Renal cortical epithelial cell (primary cell): ENCODE data around the gene S100A16. TPM values are rescaled to one million over a fixed set of nuclear protein-coding genes. Genes with fewer than 3 reads are reported as not detected.
"Not testable (repeated sequence)": the region's sequence is repeated elsewhere in the genome, so short reads cannot be mapped to it uniquely, and the experiment has no call there.

ENCODE experiments used
- DNase-seq: peaks from one replicate; pipeline ENCODE4 v3.0.0-alpha.2; 2011; ENCODE audit warnings: low read depth
- total RNA-seq: library from RNA; depleted of rRNA; stranded (reverse); fragments of >200 nt; gene quantifications from 2 replicates; pipeline ENCODE4 v1.2.3, GENCODE V29; 2014

S100A16 gene
- total RNA-seq, 1 donor from 2014 or later: 406 TPM

DNA sequence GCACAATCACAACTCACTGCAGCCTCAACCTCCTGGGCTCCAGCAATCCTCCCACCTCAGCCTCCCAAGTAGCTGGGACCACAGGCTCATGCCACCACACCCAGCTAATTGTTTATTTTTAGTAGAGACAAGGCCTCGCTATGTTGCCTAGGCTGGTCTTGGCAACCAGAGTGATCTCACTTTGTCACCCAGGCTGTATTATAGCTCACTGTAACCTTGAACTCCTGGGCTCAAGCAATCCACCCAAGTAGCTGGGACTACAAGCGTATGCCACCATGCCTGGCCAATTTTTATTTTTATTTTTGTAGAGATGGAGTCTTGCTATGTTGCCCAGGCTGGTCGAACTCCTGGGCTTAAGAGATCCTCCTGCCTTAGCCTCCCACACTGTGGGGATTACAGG, 50.9 kb downstream of the S100A16 start:
- DNase-seq: not testable (repeated sequence)

DNA sequence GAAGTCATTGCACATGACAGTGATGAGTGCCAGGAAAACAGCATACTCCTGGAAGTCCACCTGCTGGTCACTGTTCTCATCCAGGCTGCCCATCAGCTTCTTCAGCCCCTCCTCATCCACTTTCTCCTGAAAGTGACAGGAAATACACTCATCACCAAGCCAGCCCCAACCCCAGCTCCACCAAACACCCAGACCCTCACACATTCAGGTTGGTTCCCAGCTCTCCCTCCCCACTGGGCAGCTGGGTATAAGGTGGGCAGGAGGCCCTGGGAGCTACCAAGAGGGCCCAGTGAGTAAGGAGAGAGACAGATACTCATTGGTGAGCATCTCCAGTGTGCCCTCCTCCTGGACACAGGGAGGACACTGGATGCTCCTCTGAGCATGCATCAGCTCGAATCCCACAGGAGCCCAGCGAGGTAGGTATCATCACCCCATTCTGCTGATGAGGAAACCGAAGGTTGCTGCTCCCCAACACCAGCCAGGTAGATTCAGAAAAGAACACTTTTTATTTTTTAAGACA, 51.4 kb downstream of the S100A16 start:
- DNase-seq: no peak

- no peak for DNase-seq
Measured at GRCh38 chr1:153560771-153561465, 52.0 kb downstream of the S100A16 start.

DNA sequence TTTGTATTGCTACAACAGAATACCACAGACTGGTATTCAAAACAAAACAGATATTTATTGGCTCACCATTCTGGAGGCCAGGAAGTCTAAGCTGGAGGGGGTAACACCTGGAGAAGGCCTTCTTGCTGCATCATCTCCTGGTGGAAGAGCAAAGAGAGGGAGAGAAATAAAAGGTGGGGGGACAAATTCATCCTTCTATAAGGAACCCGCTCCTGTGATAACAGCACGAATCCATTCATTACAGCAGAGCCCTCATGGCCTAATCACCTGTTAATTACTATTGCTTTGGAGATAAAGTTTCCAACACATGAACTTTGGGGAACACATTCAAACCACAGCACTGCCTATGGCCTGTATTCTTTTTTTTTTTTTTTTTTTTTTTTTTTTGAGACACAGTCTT, 52.7 kb downstream of the S100A16 start:
- no peak for DNase-seq

GRCh38 chr1:153557877-153558276, 55.1 kb downstream of the S100A16 start:
- DNase-seq: no peak

Other genes starting within 250 kb of the S100A16 start
- gene S100A12, start 237.5 kb downstream of the S100A16 start, total RNA-seq: not detected in 2 replicates
- not detected in 2 replicates for gene S100A8, start 222.1 kb downstream of the S100A16 start, total RNA-seq
- gene S100A7A, start 196.6 kb downstream of the S100A16 start, total RNA-seq: not detected in 2 replicates
- gene S100A7, start 152.5 kb downstream of the S100A16 start, total RNA-seq: not detected in 2 replicates
- 428 and 2,979 TPM in 2 replicates for gene S100A6, start 77.1 kb downstream of the S100A16 start, total RNA-seq
- 1.2 TPM in 2 replicates for gene S100A5, start 72.2 kb downstream of the S100A16 start, total RNA-seq
- 7.6 and 303 TPM in 2 replicates for gene S100A4, start 67.3 kb downstream of the S100A16 start, total RNA-seq
- 5.2 and 36.8 TPM in 2 replicates for gene S100A3, start 63.9 kb downstream of the S100A16 start, total RNA-seq
- gene S100A2, start 47.3 kb downstream of the S100A16 start, total RNA-seq: 37.9 and 392 TPM in 2 replicates
- gene S100A14, start 3.2 kb upstream of the S100A16 start, total RNA-seq: 1.0 and 52.3 TPM in 2 replicates
- gene S100A13, start 14.4 kb upstream of the S100A16 start, total RNA-seq: 95.6 and 246 TPM in 2 replicates
- 9.7 and 13.9 TPM in 2 replicates for gene S100A1, start 15.3 kb upstream of the S100A16 start, total RNA-seq
- 19.6 and 41.0 TPM in 2 replicates for gene CHTOP, start 20.9 kb upstream of the S100A16 start, total RNA-seq
- gene SNAPIN, start 45.6 kb upstream of the S100A16 start, total RNA-seq: 51.7 and 76.1 TPM in 2 replicates
- gene ILF2, start 57.9 kb upstream of the S100A16 start, total RNA-seq: 168 and 232 TPM in 2 replicates
- 1.7 and 39.5 TPM in 2 replicates for gene NPR1, start 65.6 kb upstream of the S100A16 start, total RNA-seq
- gene INTS3, start 114.9 kb upstream of the S100A16 start, total RNA-seq: 15.1 and 59.2 TPM in 2 replicates
- gene SLC27A3, start 162.3 kb upstream of the S100A16 start, total RNA-seq: 5.0 and 8.5 TPM in 2 replicates